Neutrophil (primary cell): Measurements from ENCODE around the gene FAT2.

Experiments used
- H3K27ac ChIP-seq: fragments of 200-600 bp; sonication (generic); 2 replicates; pipeline ENCODE4 v1.5.1; 2016; ENCODE audit warnings: mild to moderate bottlenecking, moderate library complexity
- H3K27me3 ChIP-seq: fragments of 200-600 bp; sonication (generic); 2 replicates; pipeline ENCODE4 v1.6.0; 2016; ENCODE audit warnings: mild to moderate bottlenecking
- H3K36me3 ChIP-seq: fragments of 200-600 bp; sonication (generic); 2 replicates; pipeline ENCODE4 v1.5.1; 2017
- H3K4me1 ChIP-seq, 2 experiments: fragments of 200-600 bp in 1 of 2; sonication (generic) in 1 of 2; 1 replicate in 1 of 2; 2 replicates in 1 of 2; pipeline versions ENCODE4 v1.5.1 to v1.6.1; 2013 to 2016; ENCODE audit warnings: low read depth in 1 of 2, low read length in 1 of 2, mild to moderate bottlenecking in 1 of 2, moderate library complexity in 1 of 2; ENCODE audit not compliant: control insufficient read depth in 1 of 2, insufficient read depth in 1 of 2
- H3K4me3 ChIP-seq, 2 experiments: fragments of 200-600 bp in 1 of 2; sonication (generic) in 1 of 2; 1 replicate in 1 of 2; 2 replicates in 1 of 2; pipeline ENCODE4 v1.5.1; 2013 to 2016; ENCODE audit warnings: low read depth in 1 of 2, low read length in 1 of 2, mild to moderate bottlenecking in 1 of 2, moderate library complexity in 1 of 2
- H3K9me3 ChIP-seq: fragments of 200-600 bp; sonication (generic); 2 replicates; pipeline ENCODE4 v1.5.1; 2016
- CTCF ChIP-seq: fragments of 200-600 bp; sonication (generic); IDR thresholded peaks from 2 replicates; pipeline ENCODE4 v1.5.1; 2016; ENCODE audit warnings: antibody characterized with exemption

FAT2 gene

DNA sequence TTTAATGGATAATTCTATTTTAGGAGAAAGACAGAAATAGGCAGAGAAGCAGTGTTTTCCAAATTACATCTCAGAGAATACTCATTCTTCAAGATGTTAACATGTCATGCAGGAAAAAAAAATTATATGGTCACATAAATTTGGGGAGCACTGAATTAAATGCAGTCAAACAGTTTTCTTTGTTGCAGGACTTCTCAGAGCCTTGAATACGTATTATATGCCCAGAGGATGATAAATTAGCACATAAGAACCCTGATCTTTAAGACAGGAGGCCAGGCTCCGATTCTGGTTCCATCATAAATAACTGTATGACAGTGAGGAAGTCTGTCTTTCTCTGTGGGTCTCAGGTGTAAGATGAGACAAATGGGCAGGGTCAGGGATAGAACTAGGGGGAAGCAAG, 41.4 kb downstream of the FAT2 start:
- H3K36me3 ChIP-seq, result no peaks in the 10 kb centered on the region
- no peaks in the 10 kb centered on the region for H3K27me3 ChIP-seq
- TF ChIP-seq CTCF, result no peak
- H3K4me1 ChIP-seq, result no peaks in the 10 kb centered on the region
- H3K27ac ChIP-seq, result no peak overlapping the region
- H3K4me3 ChIP-seq, result no peak overlapping the region
- H3K9me3 ChIP-seq, result no peaks in the 10 kb centered on the region

DNA sequence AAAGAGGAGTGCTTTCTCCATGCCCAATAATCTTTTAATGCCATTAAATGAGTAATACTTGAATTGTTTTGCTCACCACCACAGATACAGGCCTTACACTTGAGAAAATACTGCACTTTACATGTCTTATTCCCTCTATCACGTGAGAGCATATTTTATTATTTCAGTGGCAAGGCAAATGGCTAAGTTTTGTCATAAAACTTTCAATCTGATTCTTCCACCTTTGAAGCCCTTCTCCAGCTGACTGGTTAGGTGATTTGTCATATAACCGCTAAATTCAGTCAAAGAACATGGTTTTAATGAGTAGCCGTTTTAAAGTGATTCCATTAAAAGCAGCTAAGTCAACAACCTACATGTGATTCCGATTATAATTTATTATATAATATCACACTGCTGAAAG, 43.8 kb downstream of the FAT2 start:
- no peak overlapping the region for H3K4me3 ChIP-seq
- TF ChIP-seq CTCF, result no peak
- no peaks in the 10 kb centered on the region for H3K9me3 ChIP-seq
- H3K27ac ChIP-seq, result no peak overlapping the region
- no peaks in the 10 kb centered on the region for H3K27me3 ChIP-seq
- H3K4me1 ChIP-seq, result no peaks in the 10 kb centered on the region
- H3K36me3 ChIP-seq, result no peaks in the 10 kb centered on the region

DNA sequence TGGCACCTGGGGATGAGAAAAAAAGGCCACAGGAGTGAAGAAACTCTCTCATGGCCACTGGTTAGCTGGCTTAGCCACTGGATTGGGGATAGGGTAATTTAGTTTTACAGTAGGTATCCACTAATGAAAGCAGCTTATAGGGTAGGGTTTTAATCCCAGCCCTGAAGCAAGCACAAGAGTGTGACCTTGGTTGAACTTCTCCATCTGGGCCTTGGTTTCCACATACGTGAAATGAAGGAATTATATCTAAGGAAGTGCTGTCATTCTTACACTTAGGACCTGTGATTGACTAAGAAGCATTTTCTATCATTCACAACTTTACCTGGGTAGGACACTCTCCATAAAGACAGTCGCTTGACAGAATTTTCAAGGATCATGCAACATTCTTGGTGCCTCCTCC, 49.6 kb downstream of the FAT2 start:
- no peaks in the 10 kb centered on the region for H3K27me3 ChIP-seq
- no peak overlapping the region for H3K4me3 ChIP-seq
- H3K27ac ChIP-seq, result no peak overlapping the region
- no peaks in the 10 kb centered on the region for H3K9me3 ChIP-seq
- no peak for TF ChIP-seq CTCF
- H3K36me3 ChIP-seq, result no peaks in the 10 kb centered on the region
- H3K4me1 ChIP-seq, result no peaks in the 10 kb centered on the region
